HEK293 (cell line): Measurements from ENCODE around the gene CRACDL.

Source experiments
- CTCF ChIA-PET: fragments of 350-600 bp; formaldehyde crosslinking; extraction: SDS; loops from one replicate; lab custom pipeline; 2021; ENCODE audit warnings: antibody characterized with exemption; lab: Yijun Ruan, JAX
- POLR2A ChIA-PET: fragments of 300-600 bp; formaldehyde crosslinking; extraction: SDS; loops from one replicate; lab custom pipeline; 2020; ENCODE audit warnings: antibody characterized with exemption, inconsistent platforms; lab: Yijun Ruan, JAX
- H3K27ac ChIP-seq: fragments of 200-500 bp; sonication (Bioruptor generic); 2 replicates; pipeline ENCODE4 v1.5.1; 2014; ENCODE audit warnings: low read depth, low read length, control low read depth, inconsistent platforms; ENCODE audit errors: extremely low read depth
- H3K36me3 ChIP-seq, 2 experiments: fragments of 200-500 bp in 1 of 2; sonication (Bioruptor generic) in 1 of 2; 1 replicate in 1 of 2; 2 replicates in 1 of 2; pipeline ENCODE4 v1.5.1; 2014 to 2017; ENCODE audit warnings: inconsistent platforms in 2 of 2, low read length in 2 of 2; ENCODE audit not compliant: control insufficient read depth in 2 of 2, insufficient read depth in 1 of 2
- H3K4me1 ChIP-seq: fragments of 200-500 bp; sonication (Bioruptor generic); 2 replicates; pipeline ENCODE4 v1.5.1; 2014; ENCODE audit warnings: mild to moderate bottlenecking, low read length, inconsistent platforms; ENCODE audit not compliant: control insufficient read depth, insufficient read depth
- H3K4me3 ChIP-seq: 2 replicates; pipeline ENCODE4 v1.5.1; 2011; ENCODE audit warnings: low read depth, mild to moderate bottlenecking, control low read depth, low read length, moderate library complexity
- H3K9me3 ChIP-seq: fragments of 200-500 bp; sonication (Bioruptor generic); 2 replicates; pipeline ENCODE4 v1.5.1; 2014; ENCODE audit warnings: low read depth, low read length, inconsistent platforms; ENCODE audit not compliant: control insufficient read depth, insufficient read depth
- INSM2 ChIP-seq: fragments of 450-650 bp; formaldehyde crosslinking; IDR thresholded peaks from 2 replicates; pipeline ENCODE4 v1.5.1; 2016; ENCODE audit warnings: missing biosample characterization, missing genetic modification characterization
- KLF17 ChIP-seq: fragments of 450-650 bp; formaldehyde crosslinking; IDR thresholded peaks from 2 replicates; pipeline ENCODE4 v1.5.1; 2016; ENCODE audit warnings: missing biosample characterization, missing genetic modification characterization
- SP3 ChIP-seq: fragments of 450-650 bp; formaldehyde crosslinking; IDR thresholded peaks from 2 replicates; pipeline ENCODE4 v1.5.1; 2016; ENCODE audit warnings: missing biosample characterization, missing genetic modification characterization
- WT1 ChIP-seq: fragments of 450-650 bp; formaldehyde crosslinking; IDR thresholded peaks from 2 replicates; pipeline ENCODE4 v1.5.1; 2016; ENCODE audit warnings: missing biosample characterization, missing genetic modification characterization
- ZBTB10 ChIP-seq: fragments of 450-650 bp; formaldehyde crosslinking; IDR thresholded peaks from 2 replicates; pipeline ENCODE4 v1.5.1; 2016; ENCODE audit warnings: missing biosample characterization, missing genetic modification characterization
- ZBTB11 ChIP-seq: fragments of 450-650 bp; formaldehyde crosslinking; conservative IDR thresholded peaks from 2 replicates; pipeline ENCODE4 v1.5.1; 2016; ENCODE audit warnings: low read depth, missing biosample characterization, missing genetic modification characterization
- ZBTB17 ChIP-seq: fragments of 450-650 bp; formaldehyde crosslinking; IDR thresholded peaks from 2 replicates; pipeline ENCODE4 v1.5.1; 2016; ENCODE audit warnings: missing biosample characterization, missing genetic modification characterization
- ZBTB8A ChIP-seq: fragments of 450-650 bp; formaldehyde crosslinking; IDR thresholded peaks from 2 replicates; pipeline ENCODE4 v1.5.1; 2016; ENCODE audit warnings: missing biosample characterization, missing genetic modification characterization
- ZFP69B ChIP-seq: fragments of 450-650 bp; formaldehyde crosslinking; IDR thresholded peaks from 2 replicates; pipeline ENCODE4 v1.5.1; 2016; ENCODE audit warnings: missing biosample characterization, missing genetic modification characterization
- ZNF24 ChIP-seq: fragments of 450-650 bp; formaldehyde crosslinking; IDR thresholded peaks from 2 replicates; pipeline ENCODE4 v1.5.1; 2016; ENCODE audit warnings: missing biosample characterization, missing genetic modification characterization
- ZNF266 ChIP-seq: fragments of 450-650 bp; formaldehyde crosslinking; IDR thresholded peaks from 2 replicates; pipeline ENCODE4 v1.5.1; 2016; ENCODE audit warnings: missing biosample characterization, missing genetic modification characterization, low read depth
- ZNF501 ChIP-seq: fragments of 450-650 bp; formaldehyde crosslinking; IDR thresholded peaks from 2 replicates; pipeline ENCODE4 v1.5.1; 2016; ENCODE audit warnings: missing biosample characterization, missing genetic modification characterization
- ZNF510 ChIP-seq: fragments of 450-650 bp; formaldehyde crosslinking; IDR thresholded peaks from 2 replicates; pipeline ENCODE4 v1.5.1; 2018; ENCODE audit warnings: mild to moderate bottlenecking, missing genetic modification characterization, missing biosample characterization; ENCODE audit not compliant: insufficient replicate concordance
- ZNF513 ChIP-seq: fragments of 450-650 bp; IDR thresholded peaks from 2 replicates; pipeline ENCODE4 v1.5.1; 2018; ENCODE audit warnings: missing biosample characterization, missing genetic modification characterization
- ZNF518A ChIP-seq: fragments of 450-650 bp; formaldehyde crosslinking; conservative IDR thresholded peaks from 2 replicates; pipeline ENCODE4 v1.5.1; 2016; ENCODE audit warnings: low read depth, missing biosample characterization, missing genetic modification characterization
- ZNF610 ChIP-seq: fragments of 450-650 bp; formaldehyde crosslinking; IDR thresholded peaks from 2 replicates; pipeline ENCODE4 v1.5.1; 2016; ENCODE audit warnings: missing biosample characterization, missing genetic modification characterization, borderline replicate concordance
- ZNF654 ChIP-seq: fragments of 450-650 bp; formaldehyde crosslinking; IDR thresholded peaks from 2 replicates; pipeline ENCODE4 v1.5.1; 2016; ENCODE audit warnings: low read depth, missing biosample characterization, missing genetic modification characterization
- ZNF701 ChIP-seq: fragments of 450-650 bp; formaldehyde crosslinking; IDR thresholded peaks from 2 replicates; pipeline ENCODE4 v1.5.1; 2016; ENCODE audit warnings: missing biosample characterization, missing genetic modification characterization
- ZNF707 ChIP-seq: fragments of 450-650 bp; formaldehyde crosslinking; IDR thresholded peaks from 2 replicates; pipeline ENCODE4 v1.5.1; 2016; ENCODE audit warnings: missing biosample characterization, missing genetic modification characterization
- ZNF768 ChIP-seq: fragments of 450-650 bp; formaldehyde crosslinking; IDR thresholded peaks from 2 replicates; pipeline ENCODE4 v1.5.1; 2018; ENCODE audit warnings: missing biosample characterization, mild to moderate bottlenecking, missing genetic modification characterization
- ZXDB ChIP-seq: fragments of 450-650 bp; formaldehyde crosslinking; IDR thresholded peaks from 2 replicates; pipeline ENCODE4 v1.5.1; 2016; ENCODE audit warnings: missing biosample characterization, missing genetic modification characterization

Gene CRACDL

GRCh38 chr2:98911126-98911375, 25.0 kb downstream of the CRACDL start (continued):
- TF ChIP-seq ZNF701 (tag by site-specific recombination) (no peak), ZNF501 (no peak), ZNF610 (tag by site-specific recombination) (no peak), ZNF654 (tag by site-specific recombination) (no peak), ZNF707 (tag by site-specific recombination) (no peak), ZBTB10 (tag by site-specific recombination) (no peak), ZXDB (tag by site-specific recombination) (no peak), ZNF510 (tag by site-specific recombination) (no peak), KLF17 (tag by site-specific recombination) (no peak), ZBTB17 (no peak), ZNF24 (tag by site-specific recombination) (no peak)

GRCh38 chr2:98910349-98911125, 25.5 kb downstream of the CRACDL start:
- Histone ChIP-seq H3K9me3 (no peaks in the 10 kb centered on the region), H3K4me1 (peaks cover 9% of the 10 kb centered on the region), H3K4me3 (no peak overlapping the region), H3K27ac (no peak overlapping the region), H3K36me3 (no peaks in the 10 kb centered on the region)
- POLR2A ChIA-PET = interaction anchor here (1.2 kb wide), 1 partner anchor 230 kb away, joined by 4 read pairs; no protein-coding TSS in a partner anchor
- CTCF ChIA-PET = interaction anchor here (0.7 kb wide), 1 partner anchor 1541 kb away, joined by 5 read pairs; no protein-coding TSS in a partner anchor
- TF ChIP-seq ZNF768 (tag by site-specific recombination) (no peak), ZFP69B (tag by site-specific recombination) (no peak), ZBTB11 (peak; percentile 64), WT1 (tag by site-specific recombination) (no peak), ZBTB8A (peak; percentile 42; the same call in 1 of the 2 replicates), ZNF518A (tag by site-specific recombination) (peak; percentile 70; the same call in 1 of the 2 replicates), ZNF701 (tag by site-specific recombination) (no peak), SP3 (no peak), ZNF513 (tag by site-specific recombination) (no peak), INSM2 (tag by site-specific recombination) (no peak), ZNF266 (tag by site-specific recombination) (peak; percentile 60; the same call in 1 of the 2 replicates)
